HL-60 (cell line): ENCODE measurements around the gene ATL2.

Source experiments
- CTCF ChIP-seq: IDR thresholded peaks from one replicate; pipeline ENCODE4 v1.5.1; 2011; ENCODE audit warnings: low read length, control low read depth, inconsistent platforms; ENCODE audit not compliant: insufficient read depth
- GABPA ChIP-seq: IDR thresholded peaks from 2 replicates; pipeline ENCODE4 v1.6.1; 2012; ENCODE audit warnings: low read depth
- POLR2AphosphoS5 ChIP-seq: IDR thresholded peaks from 2 replicates; pipeline ENCODE4 v1.6.1; 2012; ENCODE audit warnings: low read depth
- REST ChIP-seq: IDR thresholded peaks from 2 replicates; pipeline ENCODE4 v1.6.1; 2012; ENCODE audit warnings: low read depth; ENCODE audit not compliant: insufficient replicate concordance

- no peak for TF ChIP-seq CTCF
- TF ChIP-seq POLR2AphosphoS5, result peak; percentile 85; the same call in 1 of the 2 replicates
- no peak for TF ChIP-seq REST
- TF ChIP-seq GABPA, result no peak
Measured at GRCh38 chr2:38377050-38377828, at the start of gene ATL2.
